Measurements from ENCODE around the gene TAF11L9.

DNA sequence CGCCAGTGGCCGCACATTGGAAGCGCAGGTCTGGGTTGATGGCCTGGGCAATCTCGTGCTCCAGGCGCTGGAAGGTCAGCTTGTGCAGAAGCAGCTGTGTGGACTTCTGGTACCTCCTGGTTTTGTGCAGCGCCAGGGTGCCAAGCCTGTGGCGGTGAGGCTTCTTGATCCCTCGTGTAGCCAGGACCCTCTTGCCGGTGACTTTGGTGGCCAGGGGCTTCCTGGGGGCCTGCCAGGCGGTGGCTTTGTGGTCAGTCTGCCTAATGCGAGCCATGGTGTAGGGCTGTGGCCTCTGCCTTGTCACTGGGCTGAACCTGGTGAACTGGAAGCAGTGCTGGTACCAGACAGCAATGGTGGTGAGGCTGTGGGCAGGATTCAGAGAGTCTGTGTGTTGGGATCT, 31.5 kb upstream of the TAF11L9 start:
- no peak for TF ChIP-seq CTCF (IDR thresholded peaks at IDR 0.05; ENCODE audit: low read depth, low read length, missing input control)
- TF ChIP-seq REST (IDR thresholded peaks at IDR 0.05), result no peak
- no peak for TF ChIP-seq JUND (IDR thresholded peaks at IDR 0.05)
- TF ChIP-seq, protein P1, sequence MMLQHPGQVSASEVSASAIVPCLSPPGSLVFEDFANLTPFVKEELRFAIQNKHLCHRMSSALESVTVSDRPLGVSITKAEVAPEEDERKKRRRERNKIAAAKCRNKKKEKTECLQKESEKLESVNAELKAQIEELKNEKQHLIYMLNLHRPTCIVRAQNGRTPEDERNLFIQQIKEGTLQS (IDR thresholded peaks at IDR 0.05), result no peak
- no peak for TF ChIP-seq YY1 (IDR thresholded peaks at IDR 0.05)
- no peak for TF ChIP-seq GABPA (IDR thresholded peaks at IDR 0.05 in 1 of 2, conservative IDR thresholded peaks at IDR 0.05 in 1 of 2)
- no peak for TF ChIP-seq TAF1 (conservative IDR thresholded peaks at IDR 0.05)
- TF ChIP-seq, protein P2, sequence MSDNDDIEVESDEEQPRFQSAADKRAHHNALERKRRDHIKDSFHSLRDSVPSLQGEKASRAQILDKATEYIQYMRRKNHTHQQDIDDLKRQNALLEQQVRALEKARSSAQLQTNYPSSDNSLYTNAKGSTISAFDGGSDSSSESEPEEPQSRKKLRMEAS (IDR thresholded peaks at IDR 0.05), result no peak
- no peak for TF ChIP-seq RXRA (IDR thresholded peaks at IDR 0.05)
- TF ChIP-seq NR2F2 (IDR thresholded peaks at IDR 0.05), result no peak

All from liver (tissue), 3 donors.